Astrocyte (in vitro differentiated cells and primary cell): ENCODE results near the gene CHST7.

Experiments used
- EZH2 ChIP-seq: IDR thresholded peaks from 2 replicates; pipeline ENCODE4 v1.6.1; 2012; ENCODE audit warnings: mild to moderate bottlenecking, low read length, inconsistent platforms; ENCODE audit not compliant: insufficient read depth
- TF ChIP-seq, protein P1 (sequence below): IDR thresholded peaks from 2 replicates; pipeline ENCODE4 v1.5.1; 2011; ENCODE audit warnings: low read depth, mild to moderate bottlenecking, inconsistent platforms, low read length, moderate library complexity; ENCODE audit not compliant: insufficient read depth

DNA sequence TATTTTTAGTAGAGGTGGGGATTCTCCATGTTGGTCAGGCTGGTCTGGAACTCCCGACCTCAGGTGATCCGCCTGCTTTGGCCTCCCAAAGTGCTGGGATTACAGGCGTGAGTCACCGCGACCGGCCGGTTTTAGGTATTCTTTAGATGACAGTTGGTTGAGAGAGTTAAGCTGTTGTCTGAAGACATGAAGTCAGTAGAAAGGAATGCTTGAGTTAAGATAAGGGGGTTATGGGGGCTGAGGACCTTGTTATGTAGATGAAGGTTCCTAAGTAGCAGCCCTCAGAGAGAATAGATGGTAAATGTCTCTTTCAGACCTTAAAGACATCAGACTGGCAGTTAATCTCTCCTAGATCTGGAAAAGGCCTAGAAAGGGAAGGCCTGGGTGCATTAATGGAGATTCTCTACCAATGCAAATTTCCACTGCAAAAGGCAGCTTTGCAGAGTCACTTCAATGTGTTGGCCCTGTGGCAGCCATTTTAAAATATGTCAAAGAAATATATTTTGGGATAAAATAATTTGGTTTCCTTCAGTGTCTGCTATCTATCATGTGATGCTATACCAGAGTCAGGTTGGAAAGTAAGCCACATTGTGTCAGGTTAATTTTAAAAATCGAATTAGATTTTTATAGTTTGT is 22.0 kb upstream of the CHST7 start:
- TF ChIP-seq, protein P1, sequence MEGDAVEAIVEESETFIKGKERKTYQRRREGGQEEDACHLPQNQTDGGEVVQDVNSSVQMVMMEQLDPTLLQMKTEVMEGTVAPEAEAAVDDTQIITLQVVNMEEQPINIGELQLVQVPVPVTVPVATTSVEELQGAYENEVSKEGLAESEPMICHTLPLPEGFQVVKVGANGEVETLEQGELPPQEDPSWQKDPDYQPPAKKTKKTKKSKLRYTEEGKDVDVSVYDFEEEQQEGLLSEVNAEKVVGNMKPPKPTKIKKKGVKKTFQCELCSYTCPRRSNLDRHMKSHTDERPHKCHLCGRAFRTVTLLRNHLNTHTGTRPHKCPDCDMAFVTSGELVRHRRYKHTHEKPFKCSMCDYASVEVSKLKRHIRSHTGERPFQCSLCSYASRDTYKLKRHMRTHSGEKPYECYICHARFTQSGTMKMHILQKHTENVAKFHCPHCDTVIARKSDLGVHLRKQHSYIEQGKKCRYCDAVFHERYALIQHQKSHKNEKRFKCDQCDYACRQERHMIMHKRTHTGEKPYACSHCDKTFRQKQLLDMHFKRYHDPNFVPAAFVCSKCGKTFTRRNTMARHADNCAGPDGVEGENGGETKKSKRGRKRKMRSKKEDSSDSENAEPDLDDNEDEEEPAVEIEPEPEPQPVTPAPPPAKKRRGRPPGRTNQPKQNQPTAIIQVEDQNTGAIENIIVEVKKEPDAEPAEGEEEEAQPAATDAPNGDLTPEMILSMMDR = no peak
- TF ChIP-seq EZH2 = no peak
